ENCODE measurements around the gene CCDC154.

Gene CCDC154

DNA sequence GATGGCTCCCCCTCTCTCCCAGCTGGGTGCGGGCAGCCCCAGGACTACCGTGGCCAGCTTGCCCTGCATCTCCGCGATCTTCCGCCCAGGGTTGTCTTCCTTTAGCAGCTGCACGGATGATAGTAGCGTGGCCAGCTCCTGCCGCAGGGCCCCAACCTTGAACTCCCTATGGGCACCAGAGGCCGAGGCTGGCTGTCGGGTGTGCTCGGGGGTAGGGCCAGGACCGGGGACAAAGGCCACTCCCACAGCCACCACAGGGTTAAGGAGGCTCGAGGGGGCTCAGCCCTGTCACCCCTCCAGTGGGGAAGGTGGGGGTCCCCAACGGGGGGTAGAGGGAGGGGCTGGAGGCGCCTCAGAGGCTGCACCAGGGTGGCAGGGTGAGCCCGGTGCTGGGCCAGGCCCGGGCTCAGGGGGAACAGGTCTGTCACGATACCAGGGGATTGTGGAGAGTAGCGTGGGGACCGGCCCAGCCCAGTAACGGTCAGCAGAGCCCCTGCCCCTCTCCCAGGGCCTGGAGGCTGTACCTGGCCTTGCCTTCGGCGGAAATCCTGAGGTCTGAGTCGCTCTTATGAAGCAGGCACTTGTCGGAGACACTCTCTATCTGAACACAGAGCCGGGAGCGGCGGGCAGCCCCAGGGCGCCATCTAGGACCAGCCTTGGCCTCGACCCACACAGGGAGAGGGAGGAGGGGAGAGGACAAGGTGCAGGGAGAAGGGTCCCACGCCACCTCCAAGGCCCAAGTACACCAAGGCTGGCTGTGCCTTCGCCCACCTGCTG lies 8.2 kb downstream of the CCDC154 start:
- no peak for DNase-seq (ENCODE audit: low read depth)

DNA sequence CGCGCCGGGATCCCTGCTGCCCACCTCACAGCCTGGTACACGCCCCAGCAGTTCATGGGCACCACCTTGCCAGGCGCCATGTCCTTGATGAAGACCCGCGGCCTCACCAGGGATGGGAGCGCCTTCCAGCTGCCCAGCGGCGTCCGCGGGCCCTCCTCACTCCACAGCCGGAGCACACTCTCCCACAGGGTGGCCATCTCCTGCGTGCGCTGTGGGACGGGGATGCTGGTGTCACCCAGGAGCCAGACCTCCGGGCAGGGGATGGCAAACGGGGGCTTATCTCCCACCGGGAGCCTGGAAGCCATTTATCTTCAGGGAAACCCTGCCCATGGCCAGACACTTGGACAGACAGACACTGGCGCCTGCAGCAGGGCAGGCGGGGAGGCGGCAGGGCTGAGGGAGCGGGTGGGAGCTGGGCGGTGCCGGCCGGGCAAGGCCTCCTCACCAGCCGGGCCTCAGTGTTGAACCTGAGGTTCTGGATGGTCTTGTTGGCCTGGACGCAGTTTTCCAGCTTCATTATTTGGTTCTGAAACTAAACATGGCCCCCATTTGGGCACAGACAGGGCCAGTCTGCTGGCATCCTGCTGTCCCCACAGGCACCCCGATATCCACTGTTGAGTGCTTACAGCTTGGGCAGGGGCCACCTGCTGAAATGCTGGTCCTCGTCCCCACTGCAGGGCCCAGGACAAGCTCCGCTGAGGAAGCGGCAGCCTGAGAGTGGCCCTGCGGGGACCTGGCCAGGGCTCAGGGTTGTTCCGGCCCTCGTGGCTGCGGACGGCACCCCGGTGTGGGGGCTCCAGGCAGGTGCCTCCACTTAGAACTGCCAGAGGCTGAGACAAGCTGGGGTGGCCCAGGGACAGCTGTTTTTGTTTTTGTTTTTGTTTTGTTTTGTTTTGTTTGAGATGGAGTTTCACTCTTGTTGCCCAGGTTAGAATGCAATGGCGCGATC lies 9.4 kb downstream of the CCDC154 start:
- no peak for DNase-seq (ENCODE audit: low read depth)

GRCh38 chr16:1433756-1434155 lies 10.6 kb downstream of the CCDC154 start:
- DNase-seq (ENCODE audit: low read depth): no peak

GRCh38 chr16:1433263-1433560 lies 11.1 kb downstream of the CCDC154 start:
- DNase-seq (ENCODE audit: low read depth): no peak

GRCh38 chr16:1432388-1433262 lies 11.7 kb downstream of the CCDC154 start:
- no peak for DNase-seq (ENCODE audit: low read depth)

- no peak for DNase-seq (ENCODE audit: low read depth)
Measured at GRCh38 chr16:1431497-1432270, 12.7 kb downstream of the CCDC154 start.

- no peak for DNase-seq (ENCODE audit: low read depth)
Measured at GRCh38 chr16:1430759-1431496, 13.4 kb downstream of the CCDC154 start, which contains the start of gene PERCC1. PERCC1 (plus strand) TSS chr16:1431078; CDS start chr16:1432594, 1,516 bp downstream.

- no peak for DNase-seq (ENCODE audit: low read depth)
Measured at GRCh38 chr16:1430214-1430758, 14.1 kb downstream of the CCDC154 start.

- no peak for DNase-seq (ENCODE audit: low read depth)
Measured at GRCh38 chr16:1429631-1430030, 14.7 kb downstream of the CCDC154 start.

DNA sequence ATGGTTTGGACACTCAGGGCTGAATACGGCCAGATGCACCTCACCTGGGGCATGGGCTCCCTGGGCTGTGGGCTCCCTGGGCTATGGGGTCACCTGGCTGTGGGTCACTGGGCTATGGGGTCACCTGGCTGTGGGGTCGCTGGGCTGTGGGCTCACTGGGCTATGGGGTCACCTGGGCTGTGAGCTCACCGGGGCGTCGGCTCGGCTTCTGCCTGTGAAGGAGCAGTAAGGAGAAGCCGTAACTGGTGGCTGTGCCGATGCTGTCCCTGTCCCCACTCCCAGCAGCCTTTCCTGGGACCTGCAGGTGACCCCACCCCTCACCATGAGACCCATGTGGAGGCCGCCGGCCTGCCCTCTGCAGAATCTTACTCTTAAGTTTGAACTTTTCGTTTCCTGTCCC lies 15.3 kb downstream of the CCDC154 start:
- no peak for DNase-seq (ENCODE audit: low read depth)

DNA sequence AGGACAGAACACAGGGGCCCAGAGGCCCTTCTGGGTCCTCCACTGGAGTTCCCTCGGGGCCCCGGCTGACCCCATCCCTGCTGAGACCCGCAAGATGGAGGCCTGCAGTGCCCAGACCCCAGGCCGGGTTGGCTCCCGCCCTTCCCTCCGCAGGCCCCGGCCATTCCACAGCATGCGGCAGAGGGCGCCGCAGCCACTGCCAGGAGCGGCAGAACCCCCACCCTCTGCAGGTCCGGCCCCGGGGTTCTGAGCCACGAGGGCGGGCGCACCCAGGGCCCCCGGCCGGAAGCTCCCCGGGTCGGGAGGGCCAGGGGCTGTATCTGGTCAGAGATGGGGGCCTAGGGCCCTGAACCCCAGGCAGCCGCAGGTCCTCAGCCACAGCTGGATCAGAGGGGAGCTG lies 15.8 kb downstream of the CCDC154 start:
- no peak for DNase-seq (ENCODE audit: low read depth)

DNA sequence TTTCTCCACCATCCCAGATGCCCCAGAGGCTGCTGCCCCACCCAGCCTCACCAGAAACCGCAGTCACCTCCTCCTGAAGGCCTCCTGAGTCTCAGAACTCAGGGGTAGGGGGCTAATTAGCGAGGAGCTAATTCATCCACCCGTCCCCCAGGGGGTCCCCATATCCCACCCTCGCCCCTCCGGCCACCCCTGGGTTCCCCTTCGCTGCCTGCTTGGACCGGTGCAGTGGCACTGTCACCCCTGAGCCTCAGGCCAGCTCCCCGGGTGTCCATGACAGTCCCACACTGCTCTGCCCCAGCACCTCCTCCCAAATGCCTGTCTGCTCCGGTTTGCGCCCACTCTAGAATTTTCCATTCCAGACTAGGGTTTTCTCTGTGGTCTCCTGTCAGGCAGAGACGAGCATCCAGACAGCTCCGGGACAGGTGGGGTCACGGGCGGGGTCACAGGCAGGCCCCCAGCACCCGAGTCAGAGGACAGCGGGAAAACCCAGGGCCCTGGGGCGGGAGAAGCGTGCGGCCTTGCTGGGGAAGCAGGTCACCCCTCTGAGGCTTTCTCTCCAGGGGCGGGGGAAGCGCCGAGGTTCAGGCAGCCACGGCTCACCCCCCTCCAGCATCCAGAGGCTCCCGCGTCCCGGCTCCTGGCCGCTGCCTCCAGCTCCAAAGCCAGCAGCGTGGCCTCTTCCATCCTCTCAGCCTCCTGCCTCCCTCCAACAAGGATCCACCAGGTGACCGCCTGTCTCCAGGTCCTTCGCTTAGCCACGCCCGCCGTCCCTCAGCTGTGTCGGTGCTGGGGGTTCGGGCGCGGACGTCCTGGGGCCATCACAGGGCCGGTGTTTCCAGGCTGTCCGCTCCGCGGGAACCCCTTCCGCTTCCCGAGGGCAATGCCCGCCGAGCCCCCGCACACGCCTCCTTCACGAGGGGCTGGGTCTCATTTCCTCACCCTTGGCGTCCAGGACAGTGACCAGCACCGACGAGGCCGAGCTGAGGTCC lies 16.6 kb downstream of the CCDC154 start:
- DNase-seq (ENCODE audit: low read depth): no peak

DNA sequence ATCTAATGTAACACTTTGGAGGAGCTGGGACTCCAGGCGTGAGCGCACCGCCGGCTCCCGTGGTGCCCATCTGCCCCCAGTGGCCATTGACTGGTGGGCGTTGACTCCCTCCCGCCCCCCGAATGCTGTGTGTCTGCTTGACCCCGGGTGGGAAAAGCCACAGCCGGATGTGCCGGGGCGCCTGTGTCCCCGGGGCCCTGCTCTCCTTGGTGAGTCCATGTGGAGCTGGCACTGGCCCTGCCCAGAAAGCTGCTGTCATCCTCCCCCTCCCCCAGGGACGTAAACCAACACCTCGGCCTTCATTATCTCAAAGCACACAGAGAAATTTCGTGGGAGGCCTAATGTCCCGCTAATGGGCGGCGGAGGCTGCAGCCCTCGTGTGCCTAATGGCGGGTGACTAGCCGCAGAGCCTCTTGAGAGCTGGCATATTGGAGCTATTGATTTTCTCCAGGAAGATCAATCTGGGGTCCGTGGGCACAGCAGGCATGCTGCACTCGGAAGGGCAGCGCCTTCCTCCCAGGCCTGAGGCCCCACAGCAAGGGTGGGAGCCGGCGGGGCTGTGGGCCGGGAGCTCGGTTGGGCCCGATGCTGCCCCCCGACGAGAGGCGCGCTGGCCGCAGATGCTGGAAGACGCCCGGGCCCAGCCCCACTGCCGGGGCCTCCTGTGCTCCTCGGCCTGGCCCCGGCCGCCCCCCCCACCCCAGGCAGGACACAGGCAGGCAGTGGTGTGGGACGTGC lies 17.5 kb downstream of the CCDC154 start:
- no peak for DNase-seq (ENCODE audit: low read depth)

- DNase-seq (ENCODE audit: low read depth): no peak
Measured at GRCh38 chr16:1425616-1426370, 18.6 kb downstream of the CCDC154 start.

DNA sequence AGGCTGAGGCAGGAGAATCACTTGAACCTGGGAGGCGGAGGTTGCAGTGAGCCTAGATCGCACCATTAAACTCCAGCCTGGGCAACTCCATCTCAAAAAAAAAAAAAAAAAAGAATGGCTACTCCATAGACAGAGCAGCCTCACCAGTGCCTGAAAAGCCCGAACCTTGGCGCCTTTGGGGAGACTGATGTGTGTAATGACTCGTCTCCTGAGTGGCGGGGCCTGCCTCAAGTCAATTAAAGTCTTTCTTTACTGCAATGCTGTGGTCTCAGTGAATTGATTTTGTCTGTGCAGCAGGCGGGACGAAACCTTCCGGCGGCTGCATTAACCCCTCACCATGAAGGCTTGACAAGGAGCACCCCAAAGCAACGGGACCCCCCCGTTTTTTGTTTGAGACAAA lies 20.3 kb downstream of the CCDC154 start:
- DNase-seq (ENCODE audit: low read depth): no peak

GRCh38 chr16:1422076-1422475 lies 22.3 kb downstream of the CCDC154 start:
- DNase-seq (ENCODE audit: low read depth): no peak

DNA sequence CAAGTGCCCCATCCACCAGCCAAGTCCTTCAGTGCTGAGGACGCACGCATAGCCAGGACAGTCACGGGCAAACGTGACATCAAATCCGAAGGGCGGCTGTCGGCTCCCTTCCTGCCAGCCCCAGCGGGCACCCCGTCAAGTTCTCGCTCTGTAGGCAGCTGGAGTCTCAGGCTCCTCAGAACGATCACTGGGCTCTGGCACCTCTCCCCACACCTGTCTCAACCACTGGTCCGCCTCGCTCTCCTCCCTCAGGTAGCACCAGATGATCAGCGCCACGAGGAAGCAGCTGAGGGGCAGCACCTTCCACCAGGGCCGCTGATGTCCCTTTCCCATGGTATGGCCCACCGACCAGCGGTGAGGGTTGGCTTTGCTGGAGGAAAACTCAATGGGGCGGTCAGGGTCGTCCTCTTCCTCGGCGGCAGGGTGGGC lies 24.2 kb downstream of the CCDC154 start:
- DNase-seq (ENCODE audit: low read depth): no peak

DNA sequence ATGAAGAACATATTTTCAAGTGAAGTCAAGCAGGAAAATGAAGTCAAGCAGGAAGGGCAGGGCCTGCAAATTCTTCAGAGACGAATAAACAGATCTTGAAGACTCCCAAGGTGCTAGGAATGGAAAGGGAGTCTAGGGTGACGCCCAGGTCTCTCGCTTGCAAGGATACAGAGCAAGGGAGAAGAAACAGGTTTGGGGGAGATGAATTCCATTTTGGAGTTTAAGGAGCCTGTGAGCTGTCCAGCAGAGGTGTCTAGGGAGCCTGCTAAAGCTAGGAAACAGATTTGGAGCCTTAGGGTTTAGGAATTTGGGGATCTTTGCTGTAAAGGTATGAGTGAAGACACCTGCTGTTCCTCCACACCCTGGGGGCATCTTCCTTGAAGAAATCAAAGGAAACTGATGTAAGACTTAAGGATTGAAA lies 27.8 kb downstream of the CCDC154 start:
- no peak for DNase-seq (ENCODE audit: low read depth)
